RWPE2 (cell line): ENCODE measurements around the gene SDCCAG8.
A peak's percentile ranks its signal among the peaks of the same experiment; 100 is the strongest.

ENCODE experiments used
- ATAC-seq: fragments of 200-7000 bp; cut with Tn5 transposase; 3 replicates; pipeline ENCODE4 v1.9.1; 2021; ENCODE audit warnings: low read depth
- DNase-seq: peaks from one replicate; pipeline ENCODE4 v3.0.0-alpha.2; 2020; ENCODE audit warnings: low spot score
- H3K27ac ChIP-seq: fragments of 450-650 bp; 2 replicates; pipeline ENCODE4 v1.5.1; 2017; ENCODE audit warnings: mild to moderate bottlenecking; ENCODE audit not compliant: poor library complexity, severe bottlenecking
- H3K27me3 ChIP-seq: fragments of 250-450 bp; sonication (Bioruptor Pico); 2 replicates; pipeline ENCODE4 v1.5.1; 2021; ENCODE audit warnings: mild to moderate bottlenecking, moderate library complexity; ENCODE audit not compliant: insufficient read depth, poor library complexity, severe bottlenecking
- H3K36me3 ChIP-seq: fragments of 250-450 bp; sonication (Bioruptor Pico); 2 replicates; pipeline ENCODE4 v1.5.1; 2020; ENCODE audit warnings: low read depth, mild to moderate bottlenecking, moderate library complexity
- H3K4me1 ChIP-seq: fragments of 250-450 bp; sonication (Bioruptor Pico); 2 replicates; pipeline ENCODE4 v1.5.1; 2021; ENCODE audit warnings: mild to moderate bottlenecking, moderate library complexity; ENCODE audit not compliant: insufficient read depth, poor library complexity, severe bottlenecking
- H3K4me3 ChIP-seq: fragments of 250-450 bp; sonication (Bioruptor Pico); 2 replicates; pipeline ENCODE4 v1.5.1; 2021; ENCODE audit warnings: mild to moderate bottlenecking, moderate library complexity; ENCODE audit not compliant: severe bottlenecking
- H3K9me3 ChIP-seq: fragments of 250-450 bp; sonication (Bioruptor Pico); 2 replicates; pipeline ENCODE4 v1.5.1; 2021; ENCODE audit warnings: mild to moderate bottlenecking, moderate library complexity; ENCODE audit not compliant: severe bottlenecking
- CTCF ChIP-seq: fragments of 450-650 bp; IDR thresholded peaks from one replicate; pipeline ENCODE4 v1.5.1; 2017; ENCODE audit warnings: mild to moderate bottlenecking, moderate library complexity; ENCODE audit not compliant: poor library complexity, severe bottlenecking

Gene SDCCAG8

GRCh38 chr1:243316366-243316989 lies 60.6 kb downstream of the SDCCAG8 start:
- ATAC-seq: no peak
- H3K36me3 ChIP-seq: peaks cover 21% of the 10 kb centered on the region
- no peak for TF ChIP-seq CTCF
- H3K9me3 ChIP-seq: no peaks in the 10 kb centered on the region
- no peaks in the 10 kb centered on the region for H3K4me1 ChIP-seq
- H3K27ac ChIP-seq: no peak overlapping the region
- no peak for DNase-seq
- H3K27me3 ChIP-seq: no peaks in the 10 kb centered on the region
- no peak overlapping the region for H3K4me3 ChIP-seq

GRCh38 chr1:243320224-243320623 lies 64.4 kb downstream of the SDCCAG8 start:
- no peak for ATAC-seq
- Histone ChIP-seq H3K4me3 (no peak overlapping the region), H3K9me3 (no peaks in the 10 kb centered on the region), H3K36me3 (peaks cover 21% of the 10 kb centered on the region), H3K27me3 (no peaks in the 10 kb centered on the region), H3K4me1 (no peaks in the 10 kb centered on the region), H3K27ac (no peak overlapping the region)
- no peak for TF ChIP-seq CTCF
- no peak for DNase-seq

DNA sequence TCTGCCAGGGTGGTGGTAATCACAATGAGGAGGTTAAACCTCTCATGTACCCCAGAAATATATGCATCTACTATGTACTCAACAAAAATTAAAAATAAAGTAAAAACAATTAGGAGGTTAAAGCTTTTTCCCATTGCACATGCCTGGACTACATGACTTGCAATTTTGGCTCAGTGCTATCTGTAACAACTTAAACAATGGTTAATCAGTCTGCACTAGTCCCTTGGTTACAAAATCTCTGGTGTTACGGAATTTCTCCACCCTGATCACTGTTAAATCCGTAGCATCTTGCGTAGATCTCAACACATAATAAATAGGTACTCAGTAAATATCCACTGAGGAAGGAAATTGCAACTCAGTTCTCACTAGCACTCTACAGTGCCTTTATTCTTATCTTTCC lies 66.5 kb downstream of the SDCCAG8 start:
- no peak overlapping the region for H3K4me3 ChIP-seq
- H3K27ac ChIP-seq: no peak overlapping the region
- no peaks in the 10 kb centered on the region for H3K4me1 ChIP-seq
- no peak for DNase-seq
- H3K9me3 ChIP-seq: no peaks in the 10 kb centered on the region
- H3K27me3 ChIP-seq: no peaks in the 10 kb centered on the region
- no peak for TF ChIP-seq CTCF
- no peak for ATAC-seq
- H3K36me3 ChIP-seq: peaks cover 21% of the 10 kb centered on the region

DNA sequence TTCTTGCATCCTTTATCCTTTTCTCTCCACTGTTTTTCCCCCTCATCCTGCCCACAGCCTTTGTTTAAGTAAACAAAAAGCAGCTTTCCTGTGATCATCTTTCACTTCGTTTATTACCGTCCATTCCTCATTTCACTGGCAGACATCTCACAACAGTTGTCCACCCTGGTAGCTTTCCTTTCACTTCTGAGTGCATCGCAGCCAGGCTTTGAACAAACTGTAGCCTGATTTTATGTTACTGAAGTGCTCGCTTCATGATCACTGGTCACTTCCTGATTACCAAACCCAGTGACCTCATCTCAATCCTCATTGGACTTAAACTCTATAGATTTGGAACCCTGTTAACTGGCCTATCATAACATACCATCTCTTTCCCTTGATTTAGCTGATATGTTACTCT lies 67.7 kb downstream of the SDCCAG8 start:
- no peak for TF ChIP-seq CTCF
- ATAC-seq (no peak), DNase-seq (no peak)
- Histone ChIP-seq H3K27ac (no peak overlapping the region), H3K4me1 (no peaks in the 10 kb centered on the region), H3K27me3 (no peaks in the 10 kb centered on the region), H3K4me3 (no peak overlapping the region), H3K9me3 (no peaks in the 10 kb centered on the region), H3K36me3 (peaks cover 14% of the 10 kb centered on the region)

DNA sequence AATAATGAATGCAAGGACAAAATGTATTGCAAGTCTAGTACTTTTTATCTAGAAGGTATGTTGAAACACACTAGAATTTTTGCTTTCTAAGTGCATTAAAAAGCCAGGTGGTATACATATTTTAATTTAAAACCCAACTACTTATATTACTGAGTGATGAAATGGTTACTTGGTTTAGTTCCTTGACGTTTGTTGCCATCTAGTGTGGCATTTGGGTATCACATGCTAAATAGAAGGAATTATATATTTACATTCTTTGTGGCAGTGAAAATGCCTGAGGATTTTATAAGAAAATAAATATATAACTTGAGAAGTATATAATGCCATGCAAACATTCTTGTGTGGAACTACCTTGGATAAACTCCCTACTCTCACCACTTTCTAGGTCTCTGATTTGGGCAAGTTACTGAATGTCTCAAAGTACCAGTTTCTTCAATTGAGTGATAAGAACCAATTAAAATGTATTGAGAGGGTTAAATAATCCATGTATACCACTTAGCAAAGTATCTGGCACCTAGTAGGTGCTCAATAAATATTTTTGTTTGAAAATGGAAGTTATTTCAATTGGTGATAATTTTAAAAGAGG lies 69.6 kb downstream of the SDCCAG8 start:
- no peak overlapping the region for H3K27ac ChIP-seq
- H3K4me1 ChIP-seq: no peaks in the 10 kb centered on the region
- peak; percentile 76 for TF ChIP-seq CTCF
- no peak overlapping the region for H3K4me3 ChIP-seq
- ATAC-seq: no peak
- H3K9me3 ChIP-seq: no peaks in the 10 kb centered on the region
- no peak for DNase-seq
- no peaks in the 10 kb centered on the region for H3K27me3 ChIP-seq
- peaks cover 21% of the 10 kb centered on the region for H3K36me3 ChIP-seq
